ENCODE measurements around the gene SH3PXD2B. TPM values are rescaled to one million over a fixed set of nuclear protein-coding genes. Genes with fewer than 3 reads are reported as not detected.

Gene SH3PXD2B
- polyA plus RNA-seq, 3 donors = 0.19 to 0.77 (median 0.31) TPM

DNA sequence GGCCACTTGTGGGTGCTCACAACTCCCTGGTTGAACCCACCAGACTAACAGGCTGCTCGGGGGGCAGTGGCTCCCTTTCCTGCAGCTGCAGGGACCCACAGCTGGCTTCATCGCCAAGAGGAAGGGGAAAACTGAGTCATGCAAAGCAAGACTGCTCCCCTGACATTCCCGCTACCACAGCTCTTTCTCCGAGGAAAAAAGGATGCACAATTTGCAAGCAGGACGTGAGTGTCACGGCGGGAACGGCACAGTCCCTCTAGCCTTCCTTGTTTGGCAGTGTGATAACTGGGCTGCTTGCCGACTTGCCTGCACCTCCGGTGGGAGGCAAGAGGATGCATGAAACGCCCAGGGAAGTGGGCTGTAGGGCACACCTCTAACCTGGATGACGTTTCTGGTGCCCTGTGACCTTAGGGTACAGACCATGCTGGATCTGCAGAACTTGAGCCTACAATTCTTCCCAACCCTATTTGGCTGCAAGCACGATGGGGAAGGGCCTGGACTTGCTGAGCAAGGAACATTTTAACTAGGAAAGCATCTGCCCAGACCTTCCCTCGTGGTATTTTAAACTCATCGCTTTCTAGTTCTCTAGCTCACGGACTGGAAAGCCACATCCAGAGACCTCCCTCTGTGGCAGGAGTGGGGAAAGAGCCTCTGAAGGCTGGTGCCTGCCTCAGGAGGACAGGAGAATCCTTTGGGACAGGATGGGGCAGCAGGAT is 7.8 kb downstream of the SH3PXD2B start:
- H3K4me3 Mint-ChIP-seq = no peak overlapping the region
- H3K27me3 Mint-ChIP-seq (ENCODE audit: low read depth in 3 of 3) = peaks cover 24 to 57% (median 32%) of the 10 kb centered on the region in 3 donors
- TF ChIP-seq, protein P1, sequence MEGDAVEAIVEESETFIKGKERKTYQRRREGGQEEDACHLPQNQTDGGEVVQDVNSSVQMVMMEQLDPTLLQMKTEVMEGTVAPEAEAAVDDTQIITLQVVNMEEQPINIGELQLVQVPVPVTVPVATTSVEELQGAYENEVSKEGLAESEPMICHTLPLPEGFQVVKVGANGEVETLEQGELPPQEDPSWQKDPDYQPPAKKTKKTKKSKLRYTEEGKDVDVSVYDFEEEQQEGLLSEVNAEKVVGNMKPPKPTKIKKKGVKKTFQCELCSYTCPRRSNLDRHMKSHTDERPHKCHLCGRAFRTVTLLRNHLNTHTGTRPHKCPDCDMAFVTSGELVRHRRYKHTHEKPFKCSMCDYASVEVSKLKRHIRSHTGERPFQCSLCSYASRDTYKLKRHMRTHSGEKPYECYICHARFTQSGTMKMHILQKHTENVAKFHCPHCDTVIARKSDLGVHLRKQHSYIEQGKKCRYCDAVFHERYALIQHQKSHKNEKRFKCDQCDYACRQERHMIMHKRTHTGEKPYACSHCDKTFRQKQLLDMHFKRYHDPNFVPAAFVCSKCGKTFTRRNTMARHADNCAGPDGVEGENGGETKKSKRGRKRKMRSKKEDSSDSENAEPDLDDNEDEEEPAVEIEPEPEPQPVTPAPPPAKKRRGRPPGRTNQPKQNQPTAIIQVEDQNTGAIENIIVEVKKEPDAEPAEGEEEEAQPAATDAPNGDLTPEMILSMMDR (IDR thresholded peaks at IDR 0.05) = no peak
- intact Hi-C loops (cut with micrococcal nuclease) = no loop called here
- Histone ChIP-seq H3K27ac (ENCODE audit: low read depth in 1 of 2, low read length in 2 of 2) (no peak overlapping the region), H3K4me2 (replicated peaks; ENCODE audit: extremely low read depth, low read length, poor library complexity, severe bottlenecking) (no peak overlapping the region), H3K4me3 (replicated peaks in 1 of 3; ENCODE audit: low read depth in 2 of 3, low read length in 3 of 3) (no peak overlapping the region), H4K20me1 (ENCODE audit: insufficient read depth, low read length) (no peaks in the 10 kb centered on the region), H3K27me3 (ENCODE audit: control insufficient read depth in 2 of 2, insufficient read depth in 2 of 2, low read length in 2 of 2) (peaks cover 0 to 12% of the 10 kb centered on the region in 2 donors), H3K9ac (ENCODE audit: insufficient read depth, low read length, poor library complexity, severe bottlenecking) (no peak overlapping the region), H3K9me3 (replicated peaks in 1 of 2; ENCODE audit: control insufficient read depth in 1 of 2, insufficient read depth in 1 of 2, low read length in 2 of 2) (no peaks in the 10 kb centered on the region), H2AFZ (ENCODE audit: insufficient read depth, low read depth, low read length, poor library complexity, severe bottlenecking) (no peak overlapping the region), H3K36me3 (replicated peaks in 1 of 2; ENCODE audit: control insufficient read depth in 1 of 2, insufficient read depth in 2 of 2, low read length in 2 of 2) (no peaks in the 10 kb centered on the region), H3K4me1 (ENCODE audit: control insufficient read depth in 1 of 2, insufficient read depth in 2 of 2, low read length in 2 of 2) (no peaks in the 10 kb centered on the region), H3K79me2 (ENCODE audit: insufficient read depth, low read length) (no peaks in the 10 kb centered on the region)
- peaks cover 0 to 2% (median 0%) of the 10 kb centered on the region in 7 donors for H3K9me3 Mint-ChIP-seq
- H3K4me1 Mint-ChIP-seq = peaks cover 17% of the 10 kb centered on the region
- no peak for DNase-seq
- H3K27ac Mint-ChIP-seq = no peak overlapping the region
- H3K36me3 Mint-ChIP-seq = no peaks in the 10 kb centered on the region
- WGBS (ENCODE audit: insufficient coverage) = 81% methylated on average over 15 of the region's 16 CpGs

DNA sequence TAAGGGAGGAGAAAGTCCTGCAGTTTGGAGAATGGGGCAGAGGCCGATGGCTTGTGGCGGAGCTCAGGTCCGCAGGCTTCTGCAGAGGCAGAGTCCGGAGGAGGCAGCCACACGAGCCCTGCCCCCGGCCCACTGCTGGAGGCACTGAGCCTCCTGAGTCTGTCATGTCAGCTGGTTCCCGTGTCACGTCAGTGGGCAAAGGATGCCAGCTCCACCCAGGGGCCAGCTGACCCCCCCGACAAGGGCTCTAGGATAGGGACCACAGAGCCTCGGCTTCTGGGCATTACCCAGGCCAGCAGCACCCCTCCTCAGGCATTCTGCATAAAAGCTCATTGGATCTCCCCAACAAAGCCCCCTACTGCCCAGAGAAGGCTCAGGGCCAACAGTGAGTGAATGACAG is 8.5 kb downstream of the SH3PXD2B start:
- Histone ChIP-seq H3K36me3 (replicated peaks in 1 of 2; ENCODE audit: control insufficient read depth in 1 of 2, insufficient read depth in 2 of 2, low read length in 2 of 2) (no peaks in the 10 kb centered on the region), H3K27ac (ENCODE audit: low read depth in 1 of 2, low read length in 2 of 2) (no peak overlapping the region), H2AFZ (ENCODE audit: insufficient read depth, low read depth, low read length, poor library complexity, severe bottlenecking) (no peak overlapping the region), H3K9me3 (replicated peaks in 1 of 2; ENCODE audit: control insufficient read depth in 1 of 2, insufficient read depth in 1 of 2, low read length in 2 of 2) (no peaks in the 10 kb centered on the region), H3K27me3 (ENCODE audit: control insufficient read depth in 2 of 2, insufficient read depth in 2 of 2, low read length in 2 of 2) (peaks cover 0 to 12% of the 10 kb centered on the region in 2 donors), H3K9ac (ENCODE audit: insufficient read depth, low read length, poor library complexity, severe bottlenecking) (no peak overlapping the region), H4K20me1 (ENCODE audit: insufficient read depth, low read length) (no peaks in the 10 kb centered on the region), H3K4me2 (replicated peaks; ENCODE audit: extremely low read depth, low read length, poor library complexity, severe bottlenecking) (no peak overlapping the region), H3K79me2 (ENCODE audit: insufficient read depth, low read length) (no peaks in the 10 kb centered on the region), H3K4me3 (replicated peaks in 1 of 3; ENCODE audit: low read depth in 2 of 3, low read length in 3 of 3) (no peak overlapping the region), H3K4me1 (ENCODE audit: control insufficient read depth in 1 of 2, insufficient read depth in 2 of 2, low read length in 2 of 2) (no peaks in the 10 kb centered on the region)
- H3K27ac Mint-ChIP-seq = no peak overlapping the region
- H3K36me3 Mint-ChIP-seq = no peaks in the 10 kb centered on the region
- TF ChIP-seq, protein P1 (IDR thresholded peaks at IDR 0.05) = no peak
- no peak overlapping the region for H3K4me3 Mint-ChIP-seq
- DNase-seq = no peak
- 96% methylated on average over 10 of the region's 10 CpGs for WGBS (ENCODE audit: insufficient coverage)
- H3K9me3 Mint-ChIP-seq = peaks cover 0 to 2% (median 0%) of the 10 kb centered on the region in 7 donors
- H3K27me3 Mint-ChIP-seq (ENCODE audit: low read depth in 3 of 3) = peaks cover 24 to 53% (median 29%) of the 10 kb centered on the region in 3 donors
- intact Hi-C loops (cut with micrococcal nuclease) = no loop called here
- H3K4me1 Mint-ChIP-seq = peaks cover 12% of the 10 kb centered on the region

Data from CD14-positive monocyte (primary cell).